ENCODE measurements around the gene ALDH1A2.

The ALDH1A2 gene

GRCh38 chr15:58044551-58044950 is 21.0 kb downstream of the ALDH1A2 start:
- no peak for TF ChIP-seq CTCF (conservative IDR thresholded peaks at IDR 0.05; ENCODE audit: low read depth, low read length)
- no peak overlapping the region for H3K4me3 ChIP-seq (ENCODE audit: low read depth, low read length)
- DNase-seq (ENCODE audit: low read depth): no peak

GRCh38 chr15:58043192-58043903 is 22.2 kb downstream of the ALDH1A2 start:
- no peak overlapping the region for H3K4me3 ChIP-seq (ENCODE audit: low read depth, low read length)
- TF ChIP-seq CTCF (conservative IDR thresholded peaks at IDR 0.05; ENCODE audit: low read depth, low read length): peak; percentile 69
- DNase-seq (ENCODE audit: low read depth): peak; percentile 66

GRCh38 chr15:58042006-58042405 is 23.5 kb downstream of the ALDH1A2 start:
- TF ChIP-seq CTCF (conservative IDR thresholded peaks at IDR 0.05; ENCODE audit: low read depth, low read length): no peak
- no peak overlapping the region for H3K4me3 ChIP-seq (ENCODE audit: low read depth, low read length)
- no peak for DNase-seq (ENCODE audit: low read depth)

- TF ChIP-seq CTCF (conservative IDR thresholded peaks at IDR 0.05; ENCODE audit: low read depth, low read length): no peak
- no peak for DNase-seq (ENCODE audit: low read depth)
These were observed 25.4 kb downstream of the ALDH1A2 start for GRCh38 chr15:58040150-58040549.

GRCh38 chr15:58039079-58040035 is 26.2 kb downstream of the ALDH1A2 start:
- no peak for TF ChIP-seq CTCF (conservative IDR thresholded peaks at IDR 0.05; ENCODE audit: low read depth, low read length)
- H3K4me3 ChIP-seq (ENCODE audit: low read depth, low read length): no peak overlapping the region
- DNase-seq (ENCODE audit: low read depth): no peak

More at GRCh38 chr15:58040150-58040549, 25.4 kb downstream of the ALDH1A2 start:
- H3K4me3 ChIP-seq (ENCODE audit: low read depth, low read length): no peak overlapping the region

- peak; percentile 85 for DNase-seq (ENCODE audit: low read depth)
- TF ChIP-seq CTCF (conservative IDR thresholded peaks at IDR 0.05; ENCODE audit: low read depth, low read length): no peak
These were observed 27.0 kb downstream of the ALDH1A2 start for GRCh38 chr15:58038426-58039078.

More at GRCh38 chr15:58038426-58039078, 27.0 kb downstream of the ALDH1A2 start:
- no peak overlapping the region for H3K4me3 ChIP-seq (ENCODE audit: low read depth, low read length)

All from choroid plexus epithelial cell (primary cell).